ENCODE measurements around the gene CAMTA1.

DNA sequence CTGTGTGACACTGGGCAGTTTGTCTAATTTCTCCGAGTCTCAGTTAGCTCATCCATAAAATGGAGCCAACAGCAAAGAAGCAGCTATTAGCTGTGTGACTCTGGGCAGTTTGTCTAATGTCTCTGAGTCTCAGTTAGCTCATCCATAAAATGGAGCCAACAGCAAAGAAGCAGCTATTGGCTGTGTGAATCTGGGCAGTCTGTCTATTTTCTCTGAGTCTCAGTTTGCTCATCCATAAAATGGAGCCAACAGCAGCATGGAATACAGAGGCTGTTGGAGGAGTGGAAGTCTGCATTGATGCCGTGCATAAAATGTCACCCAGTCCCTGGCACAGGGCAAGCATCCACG is 688.9 kb downstream of the CAMTA1 start:
- TF ChIP-seq, protein P1, sequence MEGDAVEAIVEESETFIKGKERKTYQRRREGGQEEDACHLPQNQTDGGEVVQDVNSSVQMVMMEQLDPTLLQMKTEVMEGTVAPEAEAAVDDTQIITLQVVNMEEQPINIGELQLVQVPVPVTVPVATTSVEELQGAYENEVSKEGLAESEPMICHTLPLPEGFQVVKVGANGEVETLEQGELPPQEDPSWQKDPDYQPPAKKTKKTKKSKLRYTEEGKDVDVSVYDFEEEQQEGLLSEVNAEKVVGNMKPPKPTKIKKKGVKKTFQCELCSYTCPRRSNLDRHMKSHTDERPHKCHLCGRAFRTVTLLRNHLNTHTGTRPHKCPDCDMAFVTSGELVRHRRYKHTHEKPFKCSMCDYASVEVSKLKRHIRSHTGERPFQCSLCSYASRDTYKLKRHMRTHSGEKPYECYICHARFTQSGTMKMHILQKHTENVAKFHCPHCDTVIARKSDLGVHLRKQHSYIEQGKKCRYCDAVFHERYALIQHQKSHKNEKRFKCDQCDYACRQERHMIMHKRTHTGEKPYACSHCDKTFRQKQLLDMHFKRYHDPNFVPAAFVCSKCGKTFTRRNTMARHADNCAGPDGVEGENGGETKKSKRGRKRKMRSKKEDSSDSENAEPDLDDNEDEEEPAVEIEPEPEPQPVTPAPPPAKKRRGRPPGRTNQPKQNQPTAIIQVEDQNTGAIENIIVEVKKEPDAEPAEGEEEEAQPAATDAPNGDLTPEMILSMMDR (IDR thresholded peaks at IDR 0.05; ENCODE audit: insufficient read depth, low read length, poor library complexity, severe bottlenecking) = no peak
- TF ChIP-seq EZH2phosphoT487 (conservative IDR thresholded peaks at IDR 0.05; ENCODE audit: low read length) = no peak

Measured in SU-DHL-6 (cell line).